Muscle layer of duodenum (tissue), 2 donors: ENCODE measurements around the gene THADA.

Experiments
- H3K27ac ChIP-seq: one replicate; pipeline ENCODE4 v1.7.0; 2013; ENCODE audit warnings: mild to moderate bottlenecking, low read length
- H3K27me3 ChIP-seq: one replicate; pipeline ENCODE4 v1.7.0; 2013; ENCODE audit warnings: low read depth, mild to moderate bottlenecking, control low read depth, low read length
- H3K36me3 ChIP-seq, 2 donors: one replicate each; pipeline ENCODE4 v1.7.0; 2013; ENCODE audit warnings: low read length in 2 of 2, control low read depth in 1 of 2, mild to moderate bottlenecking in 1 of 2; ENCODE audit not compliant: insufficient read depth in 2 of 2, control insufficient read depth in 1 of 2
- H3K4me1 ChIP-seq, 2 donors: one replicate each; pipeline ENCODE4 v1.7.0; 2013; ENCODE audit warnings: low read length in 2 of 2, mild to moderate bottlenecking in 2 of 2, control low read depth in 1 of 2, moderate library complexity in 1 of 2; ENCODE audit not compliant: insufficient read depth in 2 of 2, control insufficient read depth in 1 of 2
- H3K4me3 ChIP-seq, 2 donors: one replicate each; pipeline ENCODE4 v1.7.0; 2013; ENCODE audit warnings: low read length in 2 of 2, low read depth in 1 of 2, mild to moderate bottlenecking in 1 of 2
- H3K9me3 ChIP-seq, 2 donors: one replicate each; pipeline ENCODE4 v1.7.0; 2013; ENCODE audit warnings: low read length in 2 of 2, control low read depth in 1 of 2, mild to moderate bottlenecking in 1 of 2; ENCODE audit not compliant: control insufficient read depth in 1 of 2
- donor health status: healthy.

The THADA gene

DNA sequence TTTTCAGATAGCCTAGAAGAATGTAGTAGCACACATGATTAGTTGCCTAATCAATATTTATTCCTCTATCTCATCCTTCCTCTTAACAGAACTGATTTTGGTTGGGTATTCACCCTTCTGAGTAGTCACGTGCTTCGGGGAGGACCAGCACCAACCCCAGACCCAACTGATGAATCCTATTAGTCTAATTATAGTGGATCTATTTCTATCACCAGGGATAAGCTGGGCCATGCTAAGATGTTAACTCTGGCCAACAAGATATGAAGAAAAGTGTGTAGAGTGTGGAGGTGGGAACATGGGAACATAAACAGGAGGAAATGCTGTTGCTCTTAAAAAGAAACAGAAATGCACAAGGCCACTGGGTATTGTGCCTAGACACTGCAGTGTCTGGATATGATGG is 119.9 kb downstream of the THADA start:
- Histone ChIP-seq H3K4me3 (no peak overlapping the region), H3K27me3 (no peaks in the 10 kb centered on the region), H3K36me3 (no peaks in the 10 kb centered on the region), H3K4me1 (no peaks in the 10 kb centered on the region), H3K27ac (no peak overlapping the region), H3K9me3 (no peaks in the 10 kb centered on the region)

DNA sequence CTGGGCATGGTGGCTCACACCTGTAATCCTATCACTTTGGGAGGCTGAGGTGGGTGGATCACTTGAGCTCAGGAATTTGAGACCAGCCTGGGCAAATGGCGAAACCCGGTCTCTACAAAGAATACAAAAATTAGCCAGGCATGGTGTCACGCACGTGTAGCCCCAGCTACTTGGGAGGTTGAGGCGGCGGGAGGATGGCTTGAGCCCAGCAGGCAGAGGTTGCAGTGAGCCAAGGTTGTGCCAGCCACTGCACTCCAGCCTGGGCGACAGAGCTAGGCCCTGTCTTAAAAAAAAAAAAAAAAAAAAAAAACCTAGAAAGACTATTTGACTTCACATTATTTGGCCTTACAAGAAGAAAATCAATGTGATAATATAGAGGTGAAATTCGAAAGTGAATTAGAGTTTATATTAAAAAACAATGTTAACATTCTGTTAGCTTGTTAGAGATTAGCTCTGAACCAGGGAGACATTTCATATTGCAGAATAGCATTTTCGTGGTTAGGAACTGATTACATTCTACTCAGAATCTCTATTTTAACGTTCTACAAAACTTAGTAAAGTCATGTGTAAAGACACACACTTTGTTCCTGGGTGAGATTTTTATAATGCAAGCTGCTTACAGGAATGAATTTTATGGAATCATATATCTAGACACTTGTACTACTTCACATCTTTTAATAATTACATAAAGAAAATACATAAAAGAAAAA is 120.5 kb downstream of the THADA start:
- no peaks in the 10 kb centered on the region for H3K9me3 ChIP-seq
- no peak overlapping the region for H3K27ac ChIP-seq
- H3K36me3 ChIP-seq, result no peaks in the 10 kb centered on the region
- no peak overlapping the region for H3K4me3 ChIP-seq
- H3K27me3 ChIP-seq, result no peaks in the 10 kb centered on the region
- H3K4me1 ChIP-seq, result no peaks in the 10 kb centered on the region

DNA sequence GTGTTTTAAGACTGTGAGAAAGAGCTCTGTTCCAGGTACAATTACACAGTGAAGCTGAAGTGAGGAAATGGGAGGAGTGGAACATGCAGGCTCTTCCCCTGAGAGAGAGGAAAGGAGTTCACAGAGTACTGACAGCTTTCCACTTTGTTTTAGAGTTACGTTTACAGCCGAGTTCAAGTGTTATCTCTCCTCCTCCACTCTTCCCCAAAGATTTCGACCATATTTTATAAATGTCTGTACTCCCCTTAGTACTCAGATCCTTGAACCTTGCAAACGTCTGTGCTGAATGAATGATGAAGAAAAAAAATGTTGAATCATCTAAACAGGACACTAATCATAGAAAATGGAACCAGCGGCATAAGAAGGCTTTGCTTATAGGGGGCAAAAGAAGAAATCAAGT is 121.6 kb downstream of the THADA start:
- Histone ChIP-seq H3K27me3 (no peaks in the 10 kb centered on the region), H3K36me3 (no peaks in the 10 kb centered on the region), H3K9me3 (no peaks in the 10 kb centered on the region), H3K4me3 (no peak overlapping the region), H3K4me1 (no peaks in the 10 kb centered on the region), H3K27ac (no peak overlapping the region)

DNA sequence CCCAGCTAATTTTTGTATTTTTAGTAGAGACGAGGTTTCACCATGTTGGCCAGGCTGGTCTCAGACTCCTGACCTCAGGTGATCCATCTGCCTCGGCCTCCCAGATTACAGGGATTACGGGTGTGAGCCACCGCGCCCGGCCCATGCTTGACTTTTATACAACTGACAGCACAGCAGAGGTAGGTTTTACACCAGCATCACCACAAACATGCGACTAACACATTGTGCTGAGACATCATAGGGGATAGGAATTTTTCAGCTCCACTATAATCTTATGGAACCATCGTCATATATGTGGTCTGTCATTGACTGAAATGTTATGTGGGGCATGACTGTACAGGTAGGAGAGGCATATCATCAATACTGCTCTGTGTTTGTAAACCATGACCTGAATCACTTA is 122.1 kb downstream of the THADA start:
- Histone ChIP-seq H3K27me3 (no peaks in the 10 kb centered on the region), H3K4me1 (no peaks in the 10 kb centered on the region), H3K4me3 (no peak overlapping the region), H3K9me3 (no peaks in the 10 kb centered on the region), H3K27ac (no peak overlapping the region), H3K36me3 (no peaks in the 10 kb centered on the region)

DNA sequence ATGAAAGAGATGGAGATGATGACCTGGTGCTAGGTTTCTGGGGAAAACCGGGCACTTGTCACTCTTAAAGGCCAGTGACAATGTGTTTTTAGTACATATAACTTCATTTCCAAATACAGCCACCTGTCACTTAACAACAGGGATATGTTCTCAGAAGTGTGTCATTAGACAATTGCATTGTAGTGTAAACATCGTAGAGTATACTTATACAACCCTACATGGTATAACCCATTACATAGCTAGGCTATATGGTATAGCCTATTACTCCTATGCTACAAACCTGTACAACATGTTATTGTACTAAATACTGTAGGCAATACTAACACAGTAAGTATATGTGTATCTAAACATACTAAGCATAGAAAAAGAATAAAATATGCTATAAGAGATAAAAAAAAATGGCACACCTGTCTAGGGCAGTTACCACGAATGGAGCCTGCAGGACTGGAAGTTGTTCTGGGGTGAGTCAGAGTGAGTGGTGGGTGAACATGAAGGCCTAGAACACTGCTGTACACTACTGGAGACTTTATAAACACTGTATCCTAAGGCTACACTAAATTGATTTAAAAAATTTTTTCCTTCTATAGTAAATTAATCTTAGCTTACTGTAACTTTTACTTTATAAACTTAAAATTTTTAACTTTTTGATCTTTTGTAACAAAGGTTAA is 123.2 kb downstream of the THADA start:
- H3K27me3 ChIP-seq, result no peaks in the 10 kb centered on the region
- H3K36me3 ChIP-seq, result no peaks in the 10 kb centered on the region
- no peaks in the 10 kb centered on the region for H3K4me1 ChIP-seq
- H3K27ac ChIP-seq, result no peak overlapping the region
- H3K9me3 ChIP-seq, result no peaks in the 10 kb centered on the region
- H3K4me3 ChIP-seq, result no peak overlapping the region

DNA sequence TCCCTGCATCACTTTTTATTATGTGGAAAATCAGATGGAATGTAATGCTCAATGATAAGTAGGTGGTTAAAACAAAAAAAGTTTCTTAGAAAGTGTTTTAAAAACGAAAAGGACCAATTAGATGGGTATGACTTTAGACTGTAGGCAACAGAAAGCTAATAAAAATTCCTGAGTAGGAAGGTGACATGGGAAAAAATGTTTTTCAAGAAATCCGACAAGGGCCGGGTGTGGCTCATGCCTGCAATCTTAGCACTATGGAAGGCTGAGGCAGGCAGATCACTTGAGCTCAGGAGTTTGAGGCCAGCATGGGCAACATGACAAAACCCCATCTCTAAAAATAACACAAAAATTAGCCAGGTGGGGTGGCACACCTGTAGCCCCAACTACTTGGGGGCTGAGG is 126.1 kb downstream of the THADA start:
- Histone ChIP-seq H3K36me3 (no peaks in the 10 kb centered on the region), H3K9me3 (no peaks in the 10 kb centered on the region), H3K4me3 (no peak overlapping the region), H3K27me3 (no peaks in the 10 kb centered on the region), H3K4me1 (no peaks in the 10 kb centered on the region), H3K27ac (no peak overlapping the region)

DNA sequence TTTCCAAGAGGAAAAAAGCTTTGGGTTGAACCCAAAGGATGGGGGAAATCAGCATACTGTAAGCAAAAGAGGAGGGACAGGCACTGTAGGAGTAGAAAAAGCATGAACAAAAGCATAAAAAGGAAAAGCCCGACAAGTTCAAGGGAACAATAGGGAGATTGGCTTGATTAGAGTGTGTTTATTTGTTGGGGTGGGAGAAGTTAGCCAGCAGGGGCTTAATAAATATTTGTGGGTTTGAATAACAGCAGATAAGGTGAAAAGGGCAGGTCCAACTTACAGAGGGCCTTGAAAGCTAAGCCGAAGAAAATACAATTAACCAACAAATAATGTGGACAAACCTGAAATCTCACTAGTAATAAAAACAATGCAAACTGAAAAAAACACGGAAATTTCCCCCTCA is 126.7 kb downstream of the THADA start:
- no peak overlapping the region for H3K4me3 ChIP-seq
- no peak overlapping the region for H3K27ac ChIP-seq
- H3K36me3 ChIP-seq, result no peaks in the 10 kb centered on the region
- peaks cover 3% of the 10 kb centered on the region in 2 donors for H3K4me1 ChIP-seq
- H3K27me3 ChIP-seq, result no peaks in the 10 kb centered on the region
- no peaks in the 10 kb centered on the region for H3K9me3 ChIP-seq

DNA sequence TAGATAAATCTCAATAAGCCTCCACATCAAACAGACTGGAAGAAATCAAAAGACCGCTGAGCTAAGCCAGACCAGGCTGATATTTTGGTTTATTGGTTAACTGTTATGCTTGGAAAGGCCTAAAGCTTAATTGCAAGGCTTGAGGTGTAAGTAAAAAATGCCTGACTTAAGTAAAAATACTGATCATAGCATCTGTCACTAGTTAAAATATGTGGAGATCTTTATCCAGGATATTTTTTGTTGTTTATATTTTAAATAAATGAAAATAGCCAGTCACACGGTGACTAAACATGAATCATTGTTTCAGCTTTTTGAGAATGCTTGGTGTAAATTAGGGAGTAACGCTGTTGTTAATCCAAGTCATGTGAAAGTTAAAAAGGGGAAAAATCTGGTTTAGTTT is 127.9 kb downstream of the THADA start:
- H3K36me3 ChIP-seq, result no peaks in the 10 kb centered on the region
- H3K27me3 ChIP-seq, result no peaks in the 10 kb centered on the region
- no peaks in the 10 kb centered on the region for H3K9me3 ChIP-seq
- no peak overlapping the region for H3K4me3 ChIP-seq
- H3K4me1 ChIP-seq, result peaks cover 8 to 14% of the 10 kb centered on the region in 2 donors
- no peak overlapping the region for H3K27ac ChIP-seq

DNA sequence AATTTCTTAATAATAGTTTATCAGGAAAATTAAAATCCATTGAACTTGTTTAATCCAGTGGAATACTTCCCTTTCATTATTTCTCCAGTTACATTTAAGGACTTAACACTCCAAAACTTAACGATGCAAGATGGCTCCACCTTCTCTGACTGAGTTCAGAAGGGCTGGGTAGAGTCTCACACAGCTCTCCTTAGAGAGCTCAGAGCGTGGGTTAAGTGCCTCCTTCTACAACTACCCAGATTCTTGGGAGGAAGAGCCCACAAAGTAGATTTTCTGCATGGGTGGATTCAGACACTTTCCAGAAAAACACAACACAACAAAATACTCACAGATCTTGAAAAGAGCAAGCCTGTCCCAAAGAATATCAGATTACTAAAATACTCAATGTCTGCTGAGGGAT is 130.6 kb downstream of the THADA start:
- no peak overlapping the region for H3K4me3 ChIP-seq

DNA sequence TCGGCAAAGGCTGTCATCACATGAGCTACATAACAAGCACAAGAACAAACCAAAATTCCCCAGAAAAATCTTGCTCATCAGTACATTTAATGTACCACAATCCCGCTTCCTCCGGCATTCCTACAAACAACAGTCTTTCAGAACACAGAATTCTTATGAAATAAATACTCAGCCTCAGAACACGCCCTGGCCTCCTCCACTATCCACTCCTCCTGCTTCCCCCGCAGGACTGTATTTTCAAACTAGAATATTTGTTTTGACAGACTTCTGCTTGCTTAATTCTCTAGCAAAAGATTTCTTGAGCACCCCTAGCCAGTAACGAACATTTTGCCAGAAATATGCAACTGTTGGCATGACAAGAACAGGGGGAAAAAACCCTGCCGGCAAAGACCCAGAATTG is 131.2 kb downstream of the THADA start:
- no peaks in the 10 kb centered on the region for H3K27me3 ChIP-seq
- H3K4me3 ChIP-seq, result no peak overlapping the region
- H3K4me1 ChIP-seq, result peaks cover 11 to 18% of the 10 kb centered on the region in 2 donors
- H3K9me3 ChIP-seq, result no peaks in the 10 kb centered on the region
- peak overlapping the region; percentile 40 for H3K27ac ChIP-seq
- H3K36me3 ChIP-seq, result no peaks in the 10 kb centered on the region

More for the DNA sequence above, 130.6 kb downstream of the THADA start:
- Histone ChIP-seq H3K9me3 (no peaks in the 10 kb centered on the region), H3K27ac (peak overlapping the region; percentile 40), H3K27me3 (no peaks in the 10 kb centered on the region), H3K36me3 (no peaks in the 10 kb centered on the region), H3K4me1 (peaks cover 11 to 18% of the 10 kb centered on the region in 2 donors)

DNA sequence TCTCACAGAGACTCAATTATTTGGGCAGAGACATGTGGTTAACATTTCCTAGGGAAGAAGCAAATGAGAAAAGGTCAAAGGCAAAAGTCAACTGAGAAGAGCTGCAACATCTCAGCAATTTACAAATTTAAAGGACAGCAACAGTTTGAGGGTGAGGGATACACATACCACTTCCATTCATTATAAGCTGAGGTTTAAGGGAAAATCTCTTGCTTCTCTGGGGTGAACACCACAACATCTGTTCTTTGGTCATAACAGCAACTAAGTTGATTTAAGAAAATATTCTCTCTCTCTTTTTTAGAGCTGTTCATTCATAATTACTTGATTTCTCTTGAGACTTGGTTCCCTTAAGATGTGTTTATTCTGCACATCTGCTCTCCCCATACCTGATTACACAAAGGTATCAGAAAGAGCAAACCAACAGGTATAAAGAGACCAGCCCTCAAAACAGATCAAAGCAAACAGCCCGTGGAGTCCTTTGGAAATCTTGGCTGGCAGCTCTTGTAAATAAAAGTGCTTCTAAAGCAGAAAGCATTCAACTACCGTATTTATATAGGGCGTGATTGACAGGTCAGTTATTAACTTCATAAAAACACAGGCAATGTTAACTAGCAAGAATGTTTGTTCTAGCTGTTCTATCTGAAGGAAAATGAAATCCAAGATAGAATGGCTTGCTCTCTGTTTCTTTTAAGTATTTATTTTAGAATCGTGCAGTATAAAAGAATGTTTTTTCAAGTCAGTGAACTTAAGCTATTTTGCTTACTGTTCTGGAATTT is 132.8 kb downstream of the THADA start:
- H3K27me3 ChIP-seq, result no peaks in the 10 kb centered on the region
- H3K36me3 ChIP-seq, result no peaks in the 10 kb centered on the region
- H3K27ac ChIP-seq, result peak overlapping the region; percentile 21
- no peaks in the 10 kb centered on the region for H3K9me3 ChIP-seq
- H3K4me3 ChIP-seq, result no peak overlapping the region
- H3K4me1 ChIP-seq, result peaks cover 13 to 21% of the 10 kb centered on the region in 2 donors
